Mesenchymal stem cell (in vitro differentiated cells and primary cell): Measurements from ENCODE around the gene PAK5.

Experiments used
- DNase-seq: peaks from one replicate; pipeline ENCODE4 v3.0.0-alpha.2; 2013
- H2AFZ ChIP-seq: one replicate; pipeline ENCODE4 v1.6.1; 2013; ENCODE audit warnings: low read depth, mild to moderate bottlenecking, control low read depth, inconsistent platforms, low read length, moderate library complexity
- H2AK5ac ChIP-seq: 2 replicates; pipeline ENCODE4 v1.6.1; 2013; ENCODE audit warnings: low read length, moderate library complexity, mild to moderate bottlenecking, inconsistent platforms; ENCODE audit not compliant: severe bottlenecking
- H2BK120ac ChIP-seq: one replicate; pipeline ENCODE4 v1.6.1; 2013; ENCODE audit warnings: low read depth, mild to moderate bottlenecking, inconsistent platforms, low read length, moderate library complexity
- H2BK12ac ChIP-seq, 2 experiments: one replicate each; pipeline ENCODE4 v1.6.1; 2013; ENCODE audit warnings: inconsistent platforms in 2 of 2, low read length in 2 of 2, mild to moderate bottlenecking in 2 of 2, moderate library complexity in 2 of 2, control low read depth in 1 of 2
- H2BK15ac ChIP-seq: one replicate; pipeline ENCODE4 v1.6.1; 2013; ENCODE audit warnings: mild to moderate bottlenecking, low read depth, inconsistent platforms; ENCODE audit not compliant: poor library complexity, severe bottlenecking
- H2BK5ac ChIP-seq: 2 replicates; pipeline ENCODE4 v1.6.1; 2013; ENCODE audit warnings: low read depth, mild to moderate bottlenecking, low read length, control low read depth, inconsistent platforms; ENCODE audit not compliant: poor library complexity, severe bottlenecking
- H3K14ac ChIP-seq, 2 experiments: one replicate each; pipeline ENCODE4 v1.6.1; 2013; ENCODE audit warnings: inconsistent platforms in 2 of 2, low read length in 2 of 2, control low read depth in 1 of 2, mild to moderate bottlenecking in 1 of 2, moderate library complexity in 1 of 2
- H3K18ac ChIP-seq, 2 experiments: one replicate each; pipeline ENCODE4 v1.6.1; 2013; ENCODE audit warnings: inconsistent platforms in 2 of 2, low read length in 2 of 2, control low read depth in 1 of 2, low read depth in 1 of 2, mild to moderate bottlenecking in 1 of 2
- H3K23ac ChIP-seq, 2 experiments: one replicate each; pipeline ENCODE4 v1.6.1; 2013; ENCODE audit warnings: inconsistent platforms in 2 of 2, low read length in 2 of 2, mild to moderate bottlenecking in 2 of 2, moderate library complexity in 2 of 2, control low read depth in 1 of 2
- H3K27ac ChIP-seq: 2 replicates; pipeline ENCODE4 v1.5.1; 2013; ENCODE audit warnings: mild to moderate bottlenecking, moderate library complexity, low read length, control low read depth, inconsistent platforms; ENCODE audit not compliant: poor library complexity, severe bottlenecking
- H3K27me3 ChIP-seq, 2 experiments: 2 replicates each; pipeline versions ENCODE4 v1.6.1 to v1.7.0; 2013; ENCODE audit warnings: low read length in 2 of 2, mild to moderate bottlenecking in 2 of 2, moderate library complexity in 2 of 2, control low read depth in 1 of 2, inconsistent platforms in 1 of 2; ENCODE audit not compliant: control insufficient read depth in 1 of 2, insufficient read depth in 1 of 2
- H3K36me3 ChIP-seq, 2 experiments: 2 replicates each; pipeline versions ENCODE4 v1.6.1 to v1.7.0; 2013; ENCODE audit warnings: low read length in 2 of 2, control low read depth in 1 of 2, inconsistent platforms in 1 of 2, low read depth in 1 of 2, mild to moderate bottlenecking in 1 of 2; ENCODE audit not compliant: insufficient read depth in 2 of 2, control insufficient read depth in 1 of 2
- H3K4ac ChIP-seq, 2 experiments: one replicate each; pipeline ENCODE4 v1.6.1; 2013; ENCODE audit warnings: inconsistent platforms in 2 of 2, low read length in 2 of 2, mild to moderate bottlenecking in 2 of 2, moderate library complexity in 2 of 2, control low read depth in 1 of 2, low read depth in 1 of 2
- H3K4me1 ChIP-seq: 2 replicates; pipeline ENCODE4 v1.6.1; 2013; ENCODE audit warnings: low read depth, low read length, control low read depth; ENCODE audit not compliant: control insufficient read depth, insufficient read depth
- H3K4me2 ChIP-seq: 2 replicates; pipeline ENCODE4 v1.6.1; 2013; ENCODE audit warnings: low read length, mild to moderate bottlenecking, inconsistent platforms; ENCODE audit not compliant: poor library complexity, severe bottlenecking
- H3K4me3 ChIP-seq, 2 experiments: 2 replicates each; pipeline versions ENCODE4 v1.5.1 to v1.7.0; 2013; ENCODE audit warnings: low read length in 2 of 2, mild to moderate bottlenecking in 2 of 2, control low read depth in 1 of 2, low read depth in 1 of 2; ENCODE audit not compliant: insufficient read depth in 1 of 2
- H3K79me1 ChIP-seq: replicated peaks from 2 replicates; pipeline ENCODE4 v1.6.1; 2013; ENCODE audit warnings: mild to moderate bottlenecking, control low read depth, low read length, inconsistent platforms; ENCODE audit not compliant: poor library complexity, severe bottlenecking
- H3K9ac ChIP-seq: 2 replicates; pipeline ENCODE4 v1.7.0; 2013; ENCODE audit warnings: mild to moderate bottlenecking, low read length, moderate library complexity
- H3K9me3 ChIP-seq: 2 replicates; pipeline ENCODE4 v1.7.0; 2013; ENCODE audit warnings: mild to moderate bottlenecking, low read length; ENCODE audit not compliant: control insufficient read depth
- H4K8ac ChIP-seq: one replicate; pipeline ENCODE4 v1.6.1; 2013; ENCODE audit warnings: inconsistent platforms, mild to moderate bottlenecking, low read length, moderate library complexity
- H4K91ac ChIP-seq: one replicate; pipeline ENCODE4 v1.6.1; 2013; ENCODE audit warnings: mild to moderate bottlenecking, low read length, inconsistent platforms
- WGBS: methylation state at CpG from one replicate; pipeline ENCODE4 v1.1.7; 2013; ENCODE audit warnings: mixed read lengths; 5-methylcytosine and 5-hydroxymethylcytosine counted together

PAK5 gene

GRCh38 chr20:9531581-9531980 lies 307.3 kb downstream of the PAK5 start:
- Histone ChIP-seq H2AK5ac (no peak overlapping the region), H3K27me3 (peaks cover 12 to 30% of the 10 kb centered on the region in 2 experiments), H3K4ac (no peak overlapping the region), H3K4me2 (no peak overlapping the region), H3K79me1 (no peaks in the 10 kb centered on the region), H3K4me1 (no peaks in the 10 kb centered on the region), H4K91ac (no peak overlapping the region), H3K18ac (no peak overlapping the region), H2BK15ac (no peak overlapping the region), H2BK12ac (no peak overlapping the region), H3K9ac (no peak overlapping the region), H3K27ac (no peak overlapping the region), H3K23ac (no peak overlapping the region), H3K14ac (no peak overlapping the region), H3K36me3 (no peaks in the 10 kb centered on the region), H3K9me3 (no peaks in the 10 kb centered on the region), H2BK120ac (no peak overlapping the region), H4K8ac (no peak overlapping the region), H2BK5ac (no peak overlapping the region), H3K4me3 (no peak overlapping the region), H2AFZ (no peak overlapping the region)
- 100% methylated on average over 1 of the region's 2 CpGs for WGBS
- DNase-seq, result no peak

- H3K27me3 ChIP-seq, result peaks cover 28 to 54% of the 10 kb centered on the region in 2 experiments
- H4K91ac ChIP-seq, result no peak overlapping the region
- H3K4me3 ChIP-seq, result no peak overlapping the region
- H3K4me1 ChIP-seq, result no peaks in the 10 kb centered on the region
- H3K18ac ChIP-seq, result no peak overlapping the region
- H3K9ac ChIP-seq, result no peak overlapping the region
- H4K8ac ChIP-seq, result no peak overlapping the region
- H3K9me3 ChIP-seq, result no peaks in the 10 kb centered on the region
- no peak overlapping the region for H2AK5ac ChIP-seq
- 57% methylated on average over 1 of the region's 3 CpGs for WGBS
- H3K79me1 ChIP-seq, result no peaks in the 10 kb centered on the region
- no peaks in the 10 kb centered on the region for H3K36me3 ChIP-seq
- no peak overlapping the region for H2BK15ac ChIP-seq
- H2AFZ ChIP-seq, result no peak overlapping the region
- no peak overlapping the region for H2BK120ac ChIP-seq
- no peak for DNase-seq
- no peak overlapping the region for H3K23ac ChIP-seq
- no peak overlapping the region for H3K4me2 ChIP-seq
- no peak overlapping the region for H3K27ac ChIP-seq
- H2BK12ac ChIP-seq, result no peak overlapping the region
- no peak overlapping the region for H3K4ac ChIP-seq
- no peak overlapping the region for H3K14ac ChIP-seq
- H2BK5ac ChIP-seq, result no peak overlapping the region
Observed at GRCh38 chr20:9523636-9524035, 315.2 kb downstream of the PAK5 start.

GRCh38 chr20:9520086-9520485 lies 318.8 kb downstream of the PAK5 start:
- no peak overlapping the region for H3K4ac ChIP-seq
- H3K18ac ChIP-seq, result no peak overlapping the region
- H2BK120ac ChIP-seq, result no peak overlapping the region
- no peak overlapping the region for H3K4me2 ChIP-seq
- no peak overlapping the region for H3K23ac ChIP-seq
- no peak overlapping the region for H4K91ac ChIP-seq
- no peaks in the 10 kb centered on the region for H3K79me1 ChIP-seq
- H3K4me1 ChIP-seq, result peaks cover 12% of the 10 kb centered on the region
- no peak overlapping the region for H3K4me3 ChIP-seq
- no peak overlapping the region for H2AFZ ChIP-seq
- H3K9ac ChIP-seq, result no peak overlapping the region
- no peak overlapping the region for H4K8ac ChIP-seq
- no peaks in the 10 kb centered on the region for H3K9me3 ChIP-seq
- peaks cover 63 to 78% of the 10 kb centered on the region in 2 experiments for H3K27me3 ChIP-seq
- 73% methylated on average over 4 of the region's 4 CpGs for WGBS
- no peaks in the 10 kb centered on the region for H3K36me3 ChIP-seq
- no peak overlapping the region for H2BK5ac ChIP-seq
- H3K27ac ChIP-seq, result no peak overlapping the region
- no peak overlapping the region for H2BK12ac ChIP-seq
- no peak for DNase-seq
- no peak overlapping the region for H2BK15ac ChIP-seq
- H2AK5ac ChIP-seq, result no peak overlapping the region
- H3K14ac ChIP-seq, result no peak overlapping the region

- no peak overlapping the region for H2BK15ac ChIP-seq
- no peak overlapping the region for H2BK5ac ChIP-seq
- no peaks in the 10 kb centered on the region for H3K79me1 ChIP-seq
- H2AFZ ChIP-seq, result no peak overlapping the region
- H3K27me3 ChIP-seq, result peaks cover 77 to 92% of the 10 kb centered on the region in 2 experiments
- H3K27ac ChIP-seq, result no peak overlapping the region
- no peak overlapping the region for H4K91ac ChIP-seq
- peak overlapping the region in 1 of 2 experiments; percentile 66 for H3K23ac ChIP-seq
- H3K4me2 ChIP-seq, result no peak overlapping the region
- no peak overlapping the region for H2BK12ac ChIP-seq
- DNase-seq, result no peak
- H3K18ac ChIP-seq, result no peak overlapping the region
- no peaks in the 10 kb centered on the region for H3K36me3 ChIP-seq
- no peak overlapping the region for H3K9ac ChIP-seq
- no peak overlapping the region for H4K8ac ChIP-seq
- WGBS, result 19% methylated on average over 7 of the region's 8 CpGs
- no peak overlapping the region for H2AK5ac ChIP-seq
- no peak overlapping the region for H3K4ac ChIP-seq
- no peak overlapping the region for H3K4me3 ChIP-seq
- H3K4me1 ChIP-seq, result peaks cover 18% of the 10 kb centered on the region
- no peak overlapping the region for H3K14ac ChIP-seq
- H2BK120ac ChIP-seq, result no peak overlapping the region
- no peaks in the 10 kb centered on the region for H3K9me3 ChIP-seq
Observed at GRCh38 chr20:9518576-9519175, 320.2 kb downstream of the PAK5 start.
